ENCODE data around the gene BRWD1. TPM values are rescaled to one million over a fixed set of nuclear protein-coding genes. Genes with fewer than 3 reads are reported as not detected.

The BRWD1 gene
- total RNA-seq, 3 donors from 2014 or later: 40.6 to 58.6 (median 52.5) TPM

- no peaks in the 10 kb centered on the region for H3K36me3 ChIP-seq (ENCODE audit: low read depth)
- ATAC-seq: no peak
- no peak for DNase-seq
- no peak overlapping the region for H3K4me3 ChIP-seq
- peaks cover 17% of the 10 kb centered on the region for H3K4me1 ChIP-seq (ENCODE audit: low read depth)
- intact Hi-C loops (cut with DNase I, micrococcal nuclease): no loop called here
- no peaks in the 10 kb centered on the region for H3K9me3 ChIP-seq
- TF ChIP-seq CTCF (IDR thresholded peaks at IDR 0.05): no peak
These were observed 131.4 kb downstream of the BRWD1 start for GRCh38 chr21:39182016-39182415.

- H3K9me3 ChIP-seq: no peaks in the 10 kb centered on the region
- DNase-seq (no peak), ATAC-seq (no peak)
- intact Hi-C loops (cut with DNase I, micrococcal nuclease): no loop called here
- H3K4me3 ChIP-seq: no peak overlapping the region
- peaks cover 17% of the 10 kb centered on the region for H3K4me1 ChIP-seq (ENCODE audit: low read depth)
- no peak for TF ChIP-seq CTCF (IDR thresholded peaks at IDR 0.05)
- H3K36me3 ChIP-seq (ENCODE audit: low read depth): no peaks in the 10 kb centered on the region
These were observed 132.1 kb downstream of the BRWD1 start for GRCh38 chr21:39181205-39181818.

- intact Hi-C loops (cut with DNase I, micrococcal nuclease): no loop called here
- TF ChIP-seq CTCF (IDR thresholded peaks at IDR 0.05): no peak
These were observed 132.9 kb downstream of the BRWD1 start for GRCh38 chr21:39180429-39181019.

GRCh38 chr21:39178421-39178820, 135.0 kb downstream of the BRWD1 start:
- no peak overlapping the region for H3K4me3 ChIP-seq
- ATAC-seq: no peak
- peaks cover 11% of the 10 kb centered on the region for H3K4me1 ChIP-seq (ENCODE audit: low read depth)
- intact Hi-C loops (cut with DNase I, micrococcal nuclease): no loop called here
- DNase-seq: no peak
- TF ChIP-seq CTCF (IDR thresholded peaks at IDR 0.05): no peak
- no peaks in the 10 kb centered on the region for H3K36me3 ChIP-seq (ENCODE audit: low read depth)
- no peaks in the 10 kb centered on the region for H3K9me3 ChIP-seq

More at GRCh38 chr21:39180429-39181019, 132.9 kb downstream of the BRWD1 start:
- Histone ChIP-seq H3K36me3 (ENCODE audit: low read depth) (no peaks in the 10 kb centered on the region), H3K4me3 (no peak overlapping the region), H3K4me1 (ENCODE audit: low read depth) (peaks cover 17% of the 10 kb centered on the region), H3K9me3 (no peaks in the 10 kb centered on the region)
- no peak for DNase-seq
- no peak for ATAC-seq

- Histone ChIP-seq H3K36me3 (ENCODE audit: low read depth) (no peaks in the 10 kb centered on the region), H3K4me3 (no peak overlapping the region), H3K4me1 (ENCODE audit: low read depth) (no peaks in the 10 kb centered on the region), H3K9me3 (no peaks in the 10 kb centered on the region)
- intact Hi-C loops (cut with DNase I, micrococcal nuclease): no loop called here
- TF ChIP-seq CTCF (IDR thresholded peaks at IDR 0.05): no peak
- ATAC-seq: no peak
- DNase-seq: no peak
These were observed 137.1 kb downstream of the BRWD1 start for GRCh38 chr21:39176271-39176709.
